Measurements from ENCODE around the gene TGM3.

TGM3 gene

DNA sequence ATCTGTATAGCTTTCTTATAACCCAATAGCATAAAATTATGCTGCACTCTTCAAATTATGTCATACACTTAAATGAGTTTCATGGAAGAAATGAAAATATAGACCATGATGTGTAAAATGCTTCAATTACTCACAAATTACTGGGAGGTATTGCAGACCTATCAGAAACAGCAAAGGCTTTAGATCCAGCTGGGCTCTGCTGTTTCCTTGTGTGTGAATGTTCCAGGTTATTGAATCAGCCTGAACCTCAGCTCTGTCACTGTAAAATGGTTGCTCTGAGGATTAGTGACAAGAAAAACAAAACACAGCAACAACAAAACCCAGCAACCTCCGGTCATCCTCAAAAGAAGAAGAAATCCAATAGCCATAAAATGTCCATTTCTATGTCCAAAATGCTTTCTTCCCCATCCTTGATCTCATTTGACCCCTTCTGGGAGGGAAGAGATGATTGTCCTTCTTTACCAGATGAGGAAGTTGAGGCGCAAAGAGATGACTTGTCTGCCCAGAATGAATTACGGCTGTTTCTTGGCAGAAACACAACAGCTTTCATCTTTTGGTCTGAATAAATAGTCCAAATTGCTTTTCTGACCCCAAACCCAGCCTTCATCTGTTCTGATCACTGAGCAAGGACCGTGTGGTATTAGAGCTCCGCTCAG lies 42.7 kb downstream of the TGM3 start:
- no peak for DNase-seq (ENCODE audit: low read depth, low spot score)

DNA sequence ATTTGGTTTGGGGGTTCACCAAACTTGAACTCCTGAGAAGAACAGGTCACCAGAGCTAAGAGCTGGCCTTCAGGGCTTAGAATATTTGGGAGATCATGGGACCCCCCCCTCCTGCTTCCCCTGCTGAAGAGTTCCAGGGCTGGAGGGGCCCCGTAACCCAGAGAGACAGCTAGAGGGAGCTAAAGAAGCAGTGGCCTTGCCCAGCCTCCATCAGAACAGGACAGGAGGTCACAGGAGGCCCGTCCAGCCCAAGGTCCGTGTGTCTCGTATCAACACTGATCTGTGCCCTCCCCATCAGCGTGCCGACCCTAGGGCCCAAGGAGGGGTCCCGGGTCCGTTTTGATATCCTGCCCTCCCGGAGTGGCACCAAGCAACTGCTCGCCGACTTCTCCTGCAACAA lies 44.3 kb downstream of the TGM3 start:
- no peak for DNase-seq (ENCODE audit: low read depth, low spot score)

DNA sequence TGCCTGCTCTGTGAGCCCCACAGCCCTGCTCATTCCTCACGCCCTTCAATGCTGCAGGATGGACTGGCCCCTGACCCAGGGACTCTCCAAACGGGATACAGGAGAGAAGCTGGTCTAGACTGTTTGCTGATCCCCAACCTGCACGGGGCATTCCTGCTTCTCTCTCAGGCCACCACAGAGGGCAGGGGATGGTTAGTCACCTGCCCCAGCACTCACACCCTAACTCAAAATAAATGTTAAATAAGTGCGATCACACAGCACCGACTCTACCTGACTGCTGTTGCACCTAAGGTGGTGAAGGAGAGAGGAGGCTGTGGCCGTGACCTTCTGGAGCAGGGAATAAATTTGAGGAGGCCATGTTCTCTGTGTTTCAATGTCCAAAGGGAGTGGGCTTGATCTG lies 45.0 kb downstream of the TGM3 start:
- no peak for DNase-seq (ENCODE audit: low read depth, low spot score)

DNA sequence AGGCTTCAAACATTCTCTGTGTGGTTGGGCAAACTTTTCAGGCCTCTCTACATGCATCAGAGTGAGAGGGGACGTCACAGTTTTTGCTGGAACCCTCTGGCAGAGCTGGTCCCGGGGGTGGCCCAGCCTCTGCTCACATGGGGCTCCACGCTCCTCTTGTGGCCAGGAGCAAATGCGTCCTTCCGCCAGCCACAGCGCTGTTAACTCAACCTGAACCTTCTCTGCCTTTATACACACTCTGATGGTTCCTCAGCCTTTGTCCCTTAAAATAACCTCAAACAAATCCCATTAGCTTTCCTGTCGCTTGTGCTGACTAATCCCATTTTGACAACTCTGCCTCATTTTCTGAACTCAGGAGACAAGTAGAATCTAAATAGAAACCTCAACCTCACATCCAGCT lies 45.5 kb downstream of the TGM3 start:
- no peak for DNase-seq (ENCODE audit: low read depth, low spot score)

DNA sequence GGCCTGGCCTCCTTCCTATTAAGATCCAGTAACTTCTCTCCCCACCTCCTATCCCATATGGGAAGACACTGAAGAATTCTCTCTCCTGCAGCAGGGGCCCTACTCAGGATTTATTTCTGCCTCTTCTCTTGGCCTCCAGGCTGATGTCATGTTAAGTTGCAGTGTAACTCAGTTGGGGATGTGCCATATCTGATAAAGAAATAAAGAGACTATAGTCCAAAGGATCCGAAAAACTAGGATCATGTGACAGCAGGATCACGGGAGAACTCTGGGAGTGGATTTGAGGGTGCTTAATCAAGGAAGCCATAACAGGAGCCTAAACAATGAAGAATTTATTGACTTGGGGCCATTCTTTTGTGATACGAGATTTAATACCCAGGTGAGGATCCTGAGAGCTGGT lies 46.4 kb downstream of the TGM3 start:
- no peak for DNase-seq (ENCODE audit: low read depth, low spot score)

DNA sequence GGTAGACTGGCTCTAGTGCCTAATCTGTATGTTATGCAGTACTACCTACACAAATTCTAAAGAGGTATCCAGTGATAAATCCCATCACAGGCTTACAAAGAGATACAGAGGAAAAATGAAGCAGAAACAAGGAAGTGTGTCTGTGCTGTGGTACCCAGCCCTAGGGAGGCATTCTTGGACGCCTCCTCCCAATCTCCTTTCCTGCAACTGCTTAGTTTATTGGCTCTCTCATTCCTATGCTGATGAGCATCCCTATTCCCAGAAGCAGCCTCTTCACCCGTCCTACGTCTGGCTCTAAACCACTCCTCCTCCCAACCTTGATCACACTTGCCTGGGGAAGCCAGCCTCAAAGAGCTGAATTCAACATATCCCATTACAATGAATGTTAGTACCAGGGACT lies 50.4 kb downstream of the TGM3 start:
- DNase-seq (ENCODE audit: low read depth, low spot score), result no peak

DNA sequence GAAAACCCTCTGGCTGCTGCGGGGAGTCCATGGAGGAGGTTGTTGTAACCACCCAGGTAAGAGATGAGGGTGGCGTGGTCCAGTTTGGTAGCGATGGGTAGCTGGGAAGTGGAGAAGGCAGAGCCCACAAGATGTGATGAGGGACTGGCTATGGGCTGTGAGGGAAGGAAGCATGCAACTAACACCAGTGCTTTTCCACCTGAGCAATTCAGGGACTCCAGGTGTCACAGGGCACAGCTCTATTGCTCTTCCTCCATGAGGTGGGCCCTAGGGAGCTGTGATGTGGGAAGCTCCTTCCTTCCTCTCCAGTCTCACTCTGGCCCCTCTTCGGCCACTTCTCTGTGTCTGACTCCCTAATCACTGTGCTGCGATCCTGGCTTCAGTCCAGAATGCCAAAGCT lies 52.5 kb downstream of the TGM3 start:
- DNase-seq (ENCODE audit: low read depth, low spot score), result no peak

DNA sequence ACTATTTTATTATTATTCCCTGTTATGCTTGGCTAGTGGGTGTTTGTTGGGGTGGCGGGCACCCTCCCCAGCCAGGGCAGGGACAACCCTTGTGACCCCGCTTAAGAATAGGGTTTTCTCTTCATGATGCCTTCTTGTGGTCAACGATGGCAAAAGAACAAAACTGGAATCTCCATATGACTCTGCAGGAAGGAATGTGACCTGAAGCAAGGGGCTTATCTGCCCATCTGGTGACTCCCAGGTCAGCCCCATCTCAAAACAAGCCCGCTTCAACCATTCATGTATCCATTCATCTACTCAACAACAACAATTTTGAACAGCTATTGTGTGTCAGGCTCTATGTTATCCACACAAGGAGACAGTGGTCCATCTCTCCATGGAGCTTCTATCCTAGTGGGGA lies 54.0 kb downstream of the TGM3 start:
- DNase-seq (ENCODE audit: low read depth, low spot score), result no peak

DNA sequence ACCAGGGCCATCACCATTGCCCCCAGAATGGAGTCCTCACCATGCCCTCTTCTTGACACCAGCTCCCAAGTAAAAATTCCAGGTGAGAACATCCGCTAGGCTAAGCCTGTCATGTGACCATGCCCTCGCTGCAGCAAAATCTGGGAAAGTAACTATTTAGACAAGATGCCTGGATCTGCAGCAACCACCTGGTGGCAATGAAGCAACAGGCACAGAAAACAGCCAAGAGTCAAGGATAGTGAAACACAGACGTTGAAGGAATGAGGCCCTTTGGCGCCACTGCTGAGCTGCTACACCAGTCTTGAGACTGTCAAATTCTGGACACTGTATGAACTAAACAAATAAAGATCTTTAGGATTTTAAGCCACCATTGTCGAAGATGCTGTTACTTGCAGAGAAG lies 54.8 kb downstream of the TGM3 start:
- DNase-seq (ENCODE audit: low read depth, low spot score), result no peak

DNA sequence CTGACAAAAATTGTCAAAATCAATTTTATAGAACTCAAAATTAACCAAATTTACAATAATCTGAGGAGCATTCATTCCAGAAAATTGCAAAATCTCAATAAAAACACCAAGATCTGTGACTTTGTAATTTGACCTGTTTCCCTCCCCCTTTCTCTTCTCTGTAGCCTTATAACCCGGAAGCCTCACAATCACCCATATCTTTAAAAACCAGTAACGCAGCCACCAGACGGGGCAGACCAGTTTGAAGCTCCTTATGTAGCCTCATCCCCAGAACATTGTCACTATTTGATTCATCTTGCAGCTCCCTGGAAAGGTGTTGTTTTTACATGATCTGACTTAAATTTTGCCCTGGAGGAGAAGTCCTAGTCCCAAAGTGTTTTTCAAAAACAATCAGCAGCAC lies 57.4 kb downstream of the TGM3 start:
- DNase-seq (ENCODE audit: low read depth, low spot score), result no peak

DNA sequence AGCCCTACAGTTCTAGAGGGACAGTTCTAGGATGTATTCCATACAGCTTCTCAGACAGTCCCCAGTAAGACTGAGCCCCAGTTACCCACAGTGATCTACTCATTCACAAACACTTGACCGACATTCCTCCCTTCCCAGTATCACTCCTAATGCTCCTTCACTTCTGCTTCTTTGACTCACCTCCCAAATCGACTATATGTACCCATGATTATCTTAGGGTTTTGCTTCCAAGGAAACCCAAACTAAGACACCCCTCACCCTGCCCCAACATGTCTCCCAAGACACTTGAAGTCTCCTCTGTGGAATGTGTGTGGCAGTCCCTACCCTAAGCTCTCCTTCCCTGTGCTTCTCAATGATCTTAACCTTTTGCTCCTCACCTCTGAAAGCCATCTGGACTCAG lies 61.3 kb downstream of the TGM3 start:
- no peak for DNase-seq (ENCODE audit: low read depth, low spot score)

DNA sequence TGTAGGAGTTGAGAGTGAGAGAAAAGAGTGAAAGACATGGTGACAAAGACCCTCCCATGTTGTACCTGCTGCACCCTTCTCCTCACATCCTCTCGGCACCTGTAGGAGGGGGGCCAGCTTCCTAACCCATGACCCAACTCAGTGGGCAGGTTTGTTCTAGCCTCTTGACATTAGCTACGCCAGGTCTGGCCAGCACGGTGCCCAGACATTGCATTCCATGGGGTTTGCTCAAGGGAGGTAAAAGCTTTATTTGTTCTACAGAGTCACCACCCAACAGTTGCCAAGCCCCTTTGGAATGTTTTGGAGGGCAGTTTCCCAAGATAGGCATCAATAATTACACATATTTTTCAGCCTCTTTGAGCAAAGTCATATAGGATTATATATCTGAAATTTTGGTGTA lies 62.2 kb downstream of the TGM3 start:
- no peak for DNase-seq (ENCODE audit: low read depth, low spot score)

DNA sequence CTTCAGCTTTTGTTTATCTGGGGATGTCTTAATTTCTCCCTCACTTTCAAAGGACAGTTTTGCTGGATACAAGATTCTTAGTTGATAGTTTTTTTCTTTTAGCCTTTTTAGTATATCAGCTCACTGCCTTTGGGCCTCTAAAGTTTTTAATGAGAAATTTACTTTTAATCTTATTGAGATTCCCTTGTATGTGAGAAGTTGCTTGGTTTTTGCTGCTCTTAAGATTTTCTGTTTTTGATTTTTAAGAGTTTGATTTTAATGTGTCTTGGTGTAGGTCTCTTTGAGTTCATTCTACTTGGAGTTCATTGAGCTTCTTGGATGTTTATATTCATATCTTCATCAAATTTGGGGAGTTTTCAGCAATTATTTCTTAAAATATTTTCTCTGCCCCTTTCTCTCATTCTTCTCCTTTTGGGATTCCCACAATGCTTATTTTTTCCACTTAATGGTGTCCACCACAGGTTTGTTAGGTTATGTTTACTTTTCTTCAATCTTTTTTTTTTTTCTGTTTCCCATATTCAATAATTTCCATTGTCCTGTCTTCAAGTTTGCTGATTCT lies 65.3 kb downstream of the TGM3 start:
- no peak for DNase-seq (ENCODE audit: low read depth, low spot score)

DNA sequence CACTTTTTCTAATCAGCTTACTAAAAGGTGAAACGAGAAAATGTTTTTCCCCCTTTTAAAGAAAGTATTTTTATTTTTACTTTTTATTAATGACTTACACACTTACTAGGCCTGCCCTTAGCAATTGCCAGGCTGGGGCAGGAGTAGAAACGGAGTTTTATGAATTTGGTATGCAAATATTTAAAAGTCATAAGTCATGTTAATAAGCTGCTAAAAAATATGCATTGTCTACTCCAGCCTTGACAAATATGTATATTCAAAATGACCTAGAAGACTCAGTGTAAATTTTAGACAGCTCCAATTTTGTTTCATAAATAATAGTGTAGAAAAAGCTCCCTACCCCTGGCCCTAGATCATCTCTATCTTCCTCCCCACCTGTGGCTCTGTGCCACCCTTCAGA lies 67.4 kb downstream of the TGM3 start:
- no peak for DNase-seq (ENCODE audit: low read depth, low spot score)

DNA sequence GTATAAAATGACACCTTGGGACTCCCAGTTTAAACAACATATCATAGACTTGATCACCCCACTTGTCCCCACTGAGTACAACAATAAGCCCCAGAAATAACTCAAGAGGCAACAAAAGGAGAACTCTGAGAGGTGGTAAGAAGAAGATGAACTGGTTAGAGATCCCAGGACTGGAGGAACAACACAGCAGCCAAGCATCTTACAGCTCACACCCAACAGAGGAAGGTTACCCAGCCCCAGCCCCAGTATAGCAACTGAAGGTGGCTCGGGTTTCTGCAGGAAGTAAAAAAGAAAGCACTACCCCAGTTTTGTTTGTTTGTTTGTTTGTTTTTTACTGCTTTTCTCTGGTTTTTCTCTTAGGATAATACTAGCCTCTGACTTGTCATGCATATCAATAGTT lies 67.8 kb downstream of the TGM3 start:
- no peak for DNase-seq (ENCODE audit: low read depth, low spot score)

DNA sequence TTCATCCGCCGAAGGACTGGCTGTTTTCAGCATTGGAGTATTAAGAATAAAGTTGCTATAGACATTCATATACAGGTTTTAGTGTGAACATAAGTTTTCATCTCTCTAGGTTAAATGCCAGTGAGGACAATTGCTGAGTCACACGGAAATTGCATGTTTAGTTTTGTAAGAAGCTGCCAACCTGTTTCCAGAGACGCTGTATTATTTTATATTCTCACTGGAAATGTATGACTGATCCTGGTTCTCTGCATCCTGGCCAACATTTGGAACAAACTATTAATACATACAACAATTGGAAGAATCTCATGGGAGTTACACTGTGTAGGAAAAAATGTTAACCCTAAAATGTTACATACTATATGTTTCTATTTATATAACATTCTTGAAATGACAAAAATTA lies 68.2 kb downstream of the TGM3 start:
- DNase-seq (ENCODE audit: low read depth, low spot score), result no peak

DNA sequence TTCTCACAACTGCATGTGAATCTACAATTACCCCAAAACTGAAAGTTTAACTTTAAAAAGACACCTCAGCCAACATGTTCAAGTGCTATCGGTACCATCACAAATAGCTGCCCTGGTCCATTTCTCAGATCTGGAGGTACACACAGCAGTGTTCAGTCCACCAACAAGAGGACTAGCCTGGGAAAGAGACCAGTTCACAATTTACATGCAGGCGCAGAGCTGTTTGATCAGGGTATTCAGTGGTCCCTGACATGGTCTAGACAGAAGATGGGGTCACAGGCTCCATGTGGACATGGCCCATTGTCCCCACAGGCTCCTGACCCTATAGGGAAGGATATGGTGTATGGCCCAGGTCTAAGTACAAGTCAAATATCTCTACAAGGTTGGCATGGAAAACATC lies 69.3 kb downstream of the TGM3 start:
- DNase-seq (ENCODE audit: low read depth, low spot score), result no peak

DNA sequence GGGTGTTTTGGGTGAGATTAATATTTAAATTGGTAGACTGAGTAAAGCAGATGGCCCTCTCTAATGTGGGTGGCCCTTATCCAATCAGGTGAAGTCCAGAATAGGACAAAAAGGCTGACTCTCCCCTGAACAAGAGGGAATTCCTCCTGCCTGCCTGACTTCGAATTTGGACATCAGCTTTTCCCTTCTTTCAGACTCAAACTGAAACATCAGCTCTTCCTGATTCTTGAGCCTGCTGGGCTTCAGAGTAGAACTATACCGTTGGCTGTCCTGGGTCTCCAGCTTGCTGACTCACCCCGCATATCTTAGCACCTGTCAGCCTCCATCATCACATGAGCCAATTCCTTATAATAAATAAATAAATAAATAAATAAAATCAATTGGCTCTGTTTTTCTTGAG lies 69.9 kb downstream of the TGM3 start:
- no peak for DNase-seq (ENCODE audit: low read depth, low spot score)

DNA sequence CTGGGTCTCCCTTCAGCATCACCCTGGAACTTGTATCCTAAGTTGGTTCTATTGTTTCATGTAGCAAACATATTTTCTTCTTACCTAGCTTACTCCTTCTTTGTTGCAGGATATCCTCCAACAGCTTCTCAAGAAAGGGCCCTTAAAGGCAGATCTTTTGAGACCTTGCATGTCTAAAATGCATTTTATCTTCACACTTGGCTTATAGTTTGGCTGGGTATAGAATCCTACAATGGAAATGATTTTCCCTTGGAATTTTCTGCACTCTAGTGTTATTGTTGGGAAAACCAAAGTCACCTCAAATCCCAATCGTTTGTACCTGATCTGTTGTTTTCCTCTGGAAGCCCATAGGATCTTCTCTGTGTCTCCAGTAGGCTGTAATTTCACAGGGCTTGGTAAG lies 72.8 kb downstream of the TGM3 start:
- no peak for DNase-seq (ENCODE audit: low read depth, low spot score)

DNA sequence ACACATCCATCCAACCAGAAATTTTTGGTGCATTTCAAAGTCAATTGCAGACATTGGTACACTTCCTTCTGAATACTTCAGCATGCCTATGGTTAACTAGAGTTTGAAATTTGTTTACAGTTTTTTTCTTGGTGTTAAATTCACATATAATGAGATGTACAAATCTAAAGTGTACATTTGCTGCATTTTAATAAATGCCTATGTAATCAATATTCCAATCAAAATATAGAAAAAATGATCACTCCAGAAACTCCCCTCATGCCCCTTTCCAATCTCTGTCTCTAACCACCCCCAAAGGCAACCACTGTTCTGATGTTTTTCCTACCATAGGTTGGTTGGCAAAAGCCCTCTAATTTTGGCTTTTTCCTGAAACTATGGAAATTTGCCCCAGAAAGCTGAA lies 77.3 kb downstream of the TGM3 start:
- no peak for DNase-seq (ENCODE audit: low read depth, low spot score)

DNA sequence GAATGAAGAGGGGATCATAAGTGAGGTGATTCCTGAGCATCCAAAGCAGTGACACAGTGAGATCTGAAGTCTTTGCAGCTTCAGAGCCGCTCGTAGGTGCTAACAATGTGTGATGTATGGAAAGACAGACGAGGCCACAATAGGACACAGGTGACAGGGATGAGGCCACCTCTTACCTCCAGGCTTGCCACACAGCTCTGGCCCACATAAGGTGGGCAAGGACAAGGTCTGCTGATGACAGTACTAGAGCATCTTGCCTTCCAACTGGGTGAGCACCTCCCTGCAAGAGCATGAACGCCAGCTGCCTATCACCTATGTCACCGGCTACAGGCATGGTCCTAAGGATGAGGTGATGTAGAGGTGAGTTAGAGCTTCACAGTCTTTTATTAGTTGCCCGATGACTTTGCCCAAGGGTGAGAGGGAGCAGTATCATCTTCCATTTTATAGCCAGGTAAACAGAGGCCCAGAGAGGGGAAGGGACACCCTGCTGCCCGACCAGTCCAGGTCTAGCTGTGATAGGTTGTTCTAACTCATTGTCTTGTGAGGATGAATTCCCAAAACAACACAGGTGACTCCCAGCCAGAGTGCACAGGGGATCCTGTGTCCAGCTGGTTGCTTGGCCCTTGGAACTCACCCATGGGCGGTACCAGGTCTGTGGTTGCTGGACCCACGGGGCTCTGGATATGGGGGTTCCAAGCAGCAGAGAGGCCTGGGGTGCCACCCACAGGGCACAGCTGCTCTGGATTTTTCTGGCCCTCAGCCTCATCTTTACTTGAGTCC lies 78.7 kb downstream of the TGM3 start:
- no peak for DNase-seq (ENCODE audit: low read depth, low spot score)

DNA sequence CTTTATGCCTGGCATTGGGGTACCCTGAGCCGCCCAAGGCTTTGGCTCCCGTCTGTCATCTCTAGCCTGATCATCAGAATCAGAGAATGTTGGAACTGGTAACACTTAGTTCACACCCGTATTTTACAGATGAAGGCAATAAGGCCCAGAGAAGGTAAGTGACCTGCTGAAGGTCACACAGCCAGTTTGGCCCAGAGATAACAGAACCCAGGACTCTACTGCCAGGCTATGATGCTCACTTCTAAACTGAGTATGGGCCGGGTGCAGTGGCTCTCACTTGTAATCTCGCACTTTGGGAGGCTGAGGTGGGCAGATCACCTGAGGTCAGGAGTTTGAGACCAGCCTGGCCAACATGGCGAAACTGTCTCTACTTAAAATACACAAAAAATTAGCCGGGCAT lies 83.1 kb downstream of the TGM3 start:
- no peak for DNase-seq (ENCODE audit: low read depth, low spot score)

DNA sequence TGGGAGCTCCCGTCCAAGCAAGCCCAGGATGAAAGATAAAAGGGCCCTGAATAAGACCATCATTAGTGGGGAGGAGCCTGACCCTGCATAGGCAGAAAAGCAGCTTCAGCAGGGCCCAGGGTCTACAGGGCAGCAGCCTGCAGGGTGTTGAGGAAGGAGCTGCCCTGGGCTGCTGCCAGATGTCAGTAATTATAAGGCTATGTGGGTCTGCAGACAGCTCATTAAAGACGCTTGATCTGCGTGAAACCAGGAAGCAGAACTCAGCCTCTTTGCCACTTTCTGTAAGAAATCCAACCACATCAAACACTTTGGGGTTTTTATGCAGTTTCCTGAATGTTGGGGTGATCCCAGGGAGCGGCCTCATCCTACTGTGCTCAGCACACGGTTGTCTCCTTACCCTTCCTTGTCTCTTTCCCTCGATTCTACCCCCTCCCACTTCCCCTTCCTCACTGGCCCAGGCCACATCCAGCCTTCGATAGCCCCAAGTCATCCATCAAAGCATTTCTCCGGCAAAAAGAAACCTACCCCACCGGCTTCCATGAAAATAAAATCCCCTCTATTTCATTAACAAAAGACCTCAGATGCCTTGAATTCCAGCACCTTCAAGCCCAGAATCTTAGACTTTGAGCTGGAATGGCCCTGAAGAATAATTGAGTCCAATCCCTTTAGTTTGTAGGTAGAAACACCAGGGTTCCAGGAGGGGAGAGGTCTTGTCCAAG lies 83.9 kb downstream of the TGM3 start:
- DNase-seq (ENCODE audit: low read depth, low spot score), result no peak

All from activated CD4-positive, CD25-positive, alpha-beta regulatory T cell treated with anti-CD3 and anti-CD28 coated beads, Interleukin-2, amount 50 U/mL, for 16 hours (primary cell).